ENCODE measurements around the gene IAH1. TPM values are rescaled to one million over a fixed set of nuclear protein-coding genes. Genes with fewer than 3 reads are reported as not detected.
A peak's percentile ranks its signal among the peaks of the same experiment; 100 is the strongest.

The IAH1 gene
- total RNA-seq (10 to 100 TPM; 12.2 to 22.7 (median 16.1) TPM), polyA plus RNA-seq (10 to 100 TPM; 33.4 to 37.7 TPM)

GRCh38 chr2:9474361-9475057 lies at the start of gene IAH1:
Gene IAH1 (plus strand): TSS chr2:9474551. CDS start chr2:9474567, 16 bp downstream.
- no peak for TF ChIP-seq CTCF (IDR thresholded peaks at IDR 0.05)
- no peaks in the 10 kb centered on the region for H3K36me3 ChIP-seq
- no peaks in the 10 kb centered on the region for H3K27me3 ChIP-seq
- H3K4me1 ChIP-seq: peaks cover 0 to 8% (median 0%) of the 10 kb centered on the region in 3 donors
- 0% methylated on average over 58 to 91 of the region's 91 CpGs for WGBS, 2 donors
- peak; percentile 86 to 92 (median 88) for ATAC-seq
- peak within 1 kb of the TSS; percentile 72 to 83 (median 77) for H3K27ac ChIP-seq
- H3K4me3 ChIP-seq: peak within 1 kb of the TSS; percentile 53 to 89 (median 78)
- intact Hi-C loops (cut with DNase I): no loop called here
- H3K9me3 ChIP-seq: no peaks in the 10 kb centered on the region
- DNase-seq: peak; percentile 45 to 86 (median 64)
- no peak for FAIRE-seq

- no peaks in the 10 kb centered on the region for H3K9me3 ChIP-seq
- no peak for FAIRE-seq
- WGBS, 2 donors: 75 to 83% methylated on average over 5 of the region's 5 CpGs
- ATAC-seq: no peak
- no peaks in the 10 kb centered on the region for H3K27me3 ChIP-seq
- H3K27ac ChIP-seq: no peak overlapping the region
- peaks cover 0 to 33% (median 23%) of the 10 kb centered on the region in 3 donors for H3K36me3 ChIP-seq
- peaks cover 6 to 8% (median 6%) of the 10 kb centered on the region in 3 donors for H3K4me1 ChIP-seq
- intact Hi-C loops (cut with DNase I): no loop called here
- TF ChIP-seq CTCF (IDR thresholded peaks at IDR 0.05): no peak
- no peak overlapping the region for H3K4me3 ChIP-seq
- no peak for DNase-seq
These were observed 45.3 kb upstream of the IAH1 start for GRCh38 chr2:9428965-9429577.

- H3K36me3 ChIP-seq: peaks cover 0 to 33% (median 23%) of the 10 kb centered on the region in 3 donors
- no peak for ATAC-seq
- H3K27ac ChIP-seq: no peak overlapping the region
- H3K27me3 ChIP-seq: no peaks in the 10 kb centered on the region
- H3K4me1 ChIP-seq: no peaks in the 10 kb centered on the region
- intact Hi-C loops (cut with DNase I): no loop called here
- no peak for TF ChIP-seq CTCF (IDR thresholded peaks at IDR 0.05)
- no peak for DNase-seq
- H3K9me3 ChIP-seq: no peaks in the 10 kb centered on the region
- no peak for FAIRE-seq
- 53 to 61% methylated on average over 2 of the region's 2 CpGs for WGBS, 2 donors
- no peak overlapping the region for H3K4me3 ChIP-seq
These were observed 43.7 kb upstream of the IAH1 start for GRCh38 chr2:9430316-9431293.

- Histone ChIP-seq H3K4me3 (no peak overlapping the region), H3K27me3 (no peaks in the 10 kb centered on the region), H3K27ac (no peak overlapping the region), H3K36me3 (peaks cover 5 to 44% (median 30%) of the 10 kb centered on the region in 3 donors), H3K4me1 (no peaks in the 10 kb centered on the region), H3K9me3 (no peaks in the 10 kb centered on the region)
- no peak for TF ChIP-seq CTCF (IDR thresholded peaks at IDR 0.05)
- intact Hi-C loops (cut with DNase I): no loop called here
- WGBS, 2 donors: 72 to 77% methylated on average over 2 of the region's 2 CpGs
- ATAC-seq (no peak), DNase-seq (no peak), FAIRE-seq (no peak)
These were observed 39.9 kb upstream of the IAH1 start for GRCh38 chr2:9434489-9434888.

Measured in pancreas (tissue), 10 donors.